Mesenchymal stem cell (in vitro differentiated cells and primary cell): ENCODE results near the gene PXDN.

Experiments
- DNase-seq: peaks from one replicate; pipeline ENCODE4 v3.0.0-alpha.2; 2013
- H2AFZ ChIP-seq: one replicate; pipeline ENCODE4 v1.6.1; 2013; ENCODE audit warnings: low read depth, mild to moderate bottlenecking, control low read depth, inconsistent platforms, low read length, moderate library complexity
- H2AK5ac ChIP-seq: 2 replicates; pipeline ENCODE4 v1.6.1; 2013; ENCODE audit warnings: low read length, moderate library complexity, mild to moderate bottlenecking, inconsistent platforms; ENCODE audit not compliant: severe bottlenecking
- H2BK120ac ChIP-seq: one replicate; pipeline ENCODE4 v1.6.1; 2013; ENCODE audit warnings: low read depth, mild to moderate bottlenecking, inconsistent platforms, low read length, moderate library complexity
- H2BK12ac ChIP-seq, 2 experiments: one replicate each; pipeline ENCODE4 v1.6.1; 2013; ENCODE audit warnings: inconsistent platforms in 2 of 2, low read length in 2 of 2, mild to moderate bottlenecking in 2 of 2, moderate library complexity in 2 of 2, control low read depth in 1 of 2
- H2BK15ac ChIP-seq: one replicate; pipeline ENCODE4 v1.6.1; 2013; ENCODE audit warnings: mild to moderate bottlenecking, low read depth, inconsistent platforms; ENCODE audit not compliant: poor library complexity, severe bottlenecking
- H2BK5ac ChIP-seq: 2 replicates; pipeline ENCODE4 v1.6.1; 2013; ENCODE audit warnings: low read depth, mild to moderate bottlenecking, low read length, control low read depth, inconsistent platforms; ENCODE audit not compliant: poor library complexity, severe bottlenecking
- H3K14ac ChIP-seq, 2 experiments: one replicate each; pipeline ENCODE4 v1.6.1; 2013; ENCODE audit warnings: inconsistent platforms in 2 of 2, low read length in 2 of 2, control low read depth in 1 of 2, mild to moderate bottlenecking in 1 of 2, moderate library complexity in 1 of 2
- H3K18ac ChIP-seq, 2 experiments: one replicate each; pipeline ENCODE4 v1.6.1; 2013; ENCODE audit warnings: inconsistent platforms in 2 of 2, low read length in 2 of 2, control low read depth in 1 of 2, low read depth in 1 of 2, mild to moderate bottlenecking in 1 of 2
- H3K23ac ChIP-seq, 2 experiments: one replicate each; pipeline ENCODE4 v1.6.1; 2013; ENCODE audit warnings: inconsistent platforms in 2 of 2, low read length in 2 of 2, mild to moderate bottlenecking in 2 of 2, moderate library complexity in 2 of 2, control low read depth in 1 of 2
- H3K27ac ChIP-seq: 2 replicates; pipeline ENCODE4 v1.5.1; 2013; ENCODE audit warnings: mild to moderate bottlenecking, moderate library complexity, low read length, control low read depth, inconsistent platforms; ENCODE audit not compliant: poor library complexity, severe bottlenecking
- H3K27me3 ChIP-seq, 2 experiments: 2 replicates each; pipeline versions ENCODE4 v1.6.1 to v1.7.0; 2013; ENCODE audit warnings: low read length in 2 of 2, mild to moderate bottlenecking in 2 of 2, moderate library complexity in 2 of 2, control low read depth in 1 of 2, inconsistent platforms in 1 of 2; ENCODE audit not compliant: control insufficient read depth in 1 of 2, insufficient read depth in 1 of 2
- H3K36me3 ChIP-seq, 2 experiments: 2 replicates each; pipeline versions ENCODE4 v1.6.1 to v1.7.0; 2013; ENCODE audit warnings: low read length in 2 of 2, control low read depth in 1 of 2, inconsistent platforms in 1 of 2, low read depth in 1 of 2, mild to moderate bottlenecking in 1 of 2; ENCODE audit not compliant: insufficient read depth in 2 of 2, control insufficient read depth in 1 of 2
- H3K4ac ChIP-seq, 2 experiments: one replicate each; pipeline ENCODE4 v1.6.1; 2013; ENCODE audit warnings: inconsistent platforms in 2 of 2, low read length in 2 of 2, mild to moderate bottlenecking in 2 of 2, moderate library complexity in 2 of 2, control low read depth in 1 of 2, low read depth in 1 of 2
- H3K4me1 ChIP-seq: 2 replicates; pipeline ENCODE4 v1.6.1; 2013; ENCODE audit warnings: low read depth, low read length, control low read depth; ENCODE audit not compliant: control insufficient read depth, insufficient read depth
- H3K4me2 ChIP-seq: 2 replicates; pipeline ENCODE4 v1.6.1; 2013; ENCODE audit warnings: low read length, mild to moderate bottlenecking, inconsistent platforms; ENCODE audit not compliant: poor library complexity, severe bottlenecking
- H3K4me3 ChIP-seq, 2 experiments: 2 replicates each; pipeline versions ENCODE4 v1.5.1 to v1.7.0; 2013; ENCODE audit warnings: low read length in 2 of 2, mild to moderate bottlenecking in 2 of 2, control low read depth in 1 of 2, low read depth in 1 of 2; ENCODE audit not compliant: insufficient read depth in 1 of 2
- H3K79me1 ChIP-seq: replicated peaks from 2 replicates; pipeline ENCODE4 v1.6.1; 2013; ENCODE audit warnings: mild to moderate bottlenecking, control low read depth, low read length, inconsistent platforms; ENCODE audit not compliant: poor library complexity, severe bottlenecking
- H3K9ac ChIP-seq: 2 replicates; pipeline ENCODE4 v1.7.0; 2013; ENCODE audit warnings: mild to moderate bottlenecking, low read length, moderate library complexity
- H3K9me3 ChIP-seq: 2 replicates; pipeline ENCODE4 v1.7.0; 2013; ENCODE audit warnings: mild to moderate bottlenecking, low read length; ENCODE audit not compliant: control insufficient read depth
- H4K8ac ChIP-seq: one replicate; pipeline ENCODE4 v1.6.1; 2013; ENCODE audit warnings: inconsistent platforms, mild to moderate bottlenecking, low read length, moderate library complexity
- H4K91ac ChIP-seq: one replicate; pipeline ENCODE4 v1.6.1; 2013; ENCODE audit warnings: mild to moderate bottlenecking, low read length, inconsistent platforms
- WGBS: methylation state at CpG from one replicate; pipeline ENCODE4 v1.1.7; 2013; ENCODE audit warnings: mixed read lengths; 5-methylcytosine and 5-hydroxymethylcytosine counted together

PXDN gene

DNA sequence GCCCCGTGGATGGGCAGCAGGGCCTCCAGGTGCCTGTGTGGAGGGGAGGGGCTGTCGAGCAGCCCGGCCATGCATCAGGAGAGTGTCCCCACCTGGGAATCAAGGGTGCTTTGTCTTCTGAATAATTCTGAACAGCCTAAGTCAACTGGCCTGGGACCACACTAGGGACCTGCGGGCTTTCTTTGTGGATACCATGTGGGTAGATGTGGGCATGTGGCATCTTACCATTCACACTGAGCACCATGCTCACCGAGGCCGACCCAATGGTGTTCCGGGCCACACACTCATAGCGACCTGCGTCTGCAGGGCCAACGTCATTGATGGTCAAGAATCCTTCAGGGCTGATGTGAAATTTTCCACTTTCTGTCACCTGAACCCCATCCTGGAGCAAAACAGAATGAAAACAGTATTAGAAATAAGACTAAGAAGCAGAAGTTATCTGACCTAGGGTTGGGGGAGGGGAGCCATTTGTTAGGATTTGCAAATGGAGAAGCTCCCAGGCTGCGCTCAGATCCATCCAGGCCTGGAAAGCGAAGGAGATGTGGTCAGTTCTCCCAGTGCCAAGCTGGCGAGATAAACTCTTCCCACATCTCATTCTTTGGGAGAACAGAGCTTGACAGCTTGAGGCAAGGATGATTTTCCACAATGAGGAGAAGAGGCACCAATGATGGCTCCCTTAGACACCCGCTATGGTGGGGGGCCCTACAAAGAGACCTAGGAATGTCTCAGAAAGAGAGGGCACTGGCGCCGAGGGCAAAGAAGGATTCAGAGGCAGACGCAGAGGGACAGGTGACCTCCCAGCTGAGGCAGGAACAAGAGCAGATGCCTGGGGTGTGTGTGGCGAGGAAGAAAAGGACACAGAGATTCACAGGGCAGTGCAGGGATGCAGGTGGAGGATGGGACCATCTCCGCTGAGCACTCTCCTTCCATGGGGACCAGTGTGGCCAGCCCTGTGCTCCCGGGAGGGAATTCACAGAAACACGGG lies 83.4 kb downstream of the PXDN start:
- no peak for DNase-seq
- Histone ChIP-seq H2BK120ac (no peak overlapping the region), H3K79me1 (peaks cover 49% of the 10 kb centered on the region), H3K4me2 (no peak overlapping the region), H2AK5ac (no peak overlapping the region), H3K27me3 (no peaks in the 10 kb centered on the region), H3K23ac (no peak overlapping the region), H3K4ac (no peak overlapping the region), H3K36me3 (peaks cover 72 to 89% of the 10 kb centered on the region in 2 experiments), H3K9me3 (no peaks in the 10 kb centered on the region), H3K4me3 (no peak overlapping the region), H2BK12ac (no peak overlapping the region), H4K8ac (no peak overlapping the region), H2BK15ac (no peak overlapping the region), H3K4me1 (peaks cover 24% of the 10 kb centered on the region), H4K91ac (no peak overlapping the region), H3K27ac (no peak overlapping the region), H2AFZ (no peak overlapping the region), H3K18ac (no peak overlapping the region), H2BK5ac (no peak overlapping the region), H3K14ac (no peak overlapping the region), H3K9ac (no peak overlapping the region)
- WGBS, result 99% methylated on average over 21 of the region's 21 CpGs

DNA sequence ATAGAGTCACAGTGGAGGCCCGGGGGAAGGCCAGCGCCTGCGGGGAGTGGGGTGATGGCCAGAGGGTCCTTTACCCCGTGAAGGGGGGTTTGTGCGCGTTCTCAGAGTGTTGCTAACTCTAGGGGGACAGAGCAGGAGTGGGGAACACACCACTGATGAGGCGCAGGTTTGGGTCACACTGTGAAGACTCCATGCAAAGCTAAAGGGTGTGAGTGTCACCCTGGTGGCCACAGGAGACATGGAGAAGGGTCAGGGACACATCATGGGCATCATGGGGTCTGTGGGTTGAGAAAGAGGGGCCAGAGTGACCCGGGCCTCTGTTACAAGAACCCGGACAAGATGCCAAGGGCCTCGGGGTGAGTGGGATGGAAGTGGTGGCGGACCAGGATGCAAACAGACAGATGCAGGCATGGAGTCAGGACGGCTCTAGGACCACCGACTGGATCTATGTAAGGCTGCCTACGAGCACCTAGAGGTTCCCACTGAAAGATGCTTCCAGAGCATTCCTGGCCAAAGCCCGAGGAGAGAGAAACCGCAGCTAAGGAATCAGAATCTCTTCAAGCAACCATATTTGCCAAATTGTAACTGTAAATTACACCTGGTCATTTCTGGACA lies 84.3 kb downstream of the PXDN start:
- WGBS, result 97% methylated on average over 16 of the region's 16 CpGs
- H3K4me2 ChIP-seq, result no peak overlapping the region
- H3K27me3 ChIP-seq, result no peaks in the 10 kb centered on the region
- peaks cover 30% of the 10 kb centered on the region for H3K4me1 ChIP-seq
- no peak overlapping the region for H2AFZ ChIP-seq
- peaks cover 48% of the 10 kb centered on the region for H3K79me1 ChIP-seq
- H4K91ac ChIP-seq, result no peak overlapping the region
- no peak overlapping the region for H2BK12ac ChIP-seq
- H2BK120ac ChIP-seq, result no peak overlapping the region
- DNase-seq, result no peak
- H2BK5ac ChIP-seq, result no peak overlapping the region
- peaks cover 64 to 83% of the 10 kb centered on the region in 2 experiments for H3K36me3 ChIP-seq
- no peak overlapping the region for H2BK15ac ChIP-seq
- no peak overlapping the region for H3K27ac ChIP-seq
- no peak overlapping the region for H3K18ac ChIP-seq
- no peak overlapping the region for H3K14ac ChIP-seq
- no peak overlapping the region for H2AK5ac ChIP-seq
- H3K23ac ChIP-seq, result no peak overlapping the region
- H3K4ac ChIP-seq, result no peak overlapping the region
- H4K8ac ChIP-seq, result peak overlapping the region; percentile 5
- H3K4me3 ChIP-seq, result no peak overlapping the region
- H3K9me3 ChIP-seq, result no peaks in the 10 kb centered on the region
- H3K9ac ChIP-seq, result no peak overlapping the region

DNA sequence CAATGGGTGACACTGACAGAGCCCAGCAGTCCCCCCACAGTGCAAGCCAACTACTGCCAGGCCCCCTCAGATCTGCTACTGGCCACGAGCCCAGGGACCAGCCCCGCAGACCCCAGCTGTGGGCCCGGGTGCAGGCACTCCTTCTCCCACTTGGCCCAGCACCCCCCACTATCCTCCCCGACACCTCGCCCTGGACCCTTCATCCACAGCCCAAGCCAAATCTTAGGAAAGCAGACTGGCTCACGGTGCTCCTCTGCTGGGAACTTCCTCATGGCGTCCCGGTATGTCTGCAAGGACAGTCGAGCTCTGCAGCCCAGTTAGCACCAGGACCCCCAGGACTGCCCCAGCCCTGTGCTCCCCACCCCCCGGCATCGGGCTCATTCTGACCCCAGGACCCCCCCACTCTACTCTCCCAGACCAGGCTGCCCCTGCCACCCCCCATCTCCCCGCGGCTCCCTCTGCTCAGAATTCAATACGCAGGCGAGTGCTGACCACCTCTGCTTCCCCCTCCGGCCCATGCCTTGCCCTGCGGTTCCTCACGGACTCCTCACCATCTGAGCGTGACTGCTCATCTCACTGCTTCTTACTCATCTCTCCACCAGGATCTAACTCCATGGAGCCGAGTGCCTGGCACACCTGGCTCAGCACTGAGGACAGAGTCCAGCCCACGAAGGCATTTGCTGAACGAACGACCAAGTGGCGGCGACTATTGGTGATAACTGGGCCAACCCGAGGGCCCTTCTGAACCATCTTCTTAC lies 85.7 kb downstream of the PXDN start:
- H2BK5ac ChIP-seq, result no peak overlapping the region
- H2AK5ac ChIP-seq, result no peak overlapping the region
- H3K4ac ChIP-seq, result no peak overlapping the region
- no peak overlapping the region for H2BK15ac ChIP-seq
- H2BK120ac ChIP-seq, result no peak overlapping the region
- no peak overlapping the region for H3K4me3 ChIP-seq
- no peaks in the 10 kb centered on the region for H3K9me3 ChIP-seq
- H4K8ac ChIP-seq, result no peak overlapping the region
- peaks cover 34% of the 10 kb centered on the region for H3K4me1 ChIP-seq
- H3K9ac ChIP-seq, result no peak overlapping the region
- H3K79me1 ChIP-seq, result peaks cover 36% of the 10 kb centered on the region
- no peak overlapping the region for H2BK12ac ChIP-seq
- no peak overlapping the region for H2AFZ ChIP-seq
- peaks cover 49 to 68% of the 10 kb centered on the region in 2 experiments for H3K36me3 ChIP-seq
- no peak overlapping the region for H3K4me2 ChIP-seq
- no peak overlapping the region for H3K23ac ChIP-seq
- H3K27me3 ChIP-seq, result no peaks in the 10 kb centered on the region
- no peak overlapping the region for H3K18ac ChIP-seq
- no peak for DNase-seq
- H4K91ac ChIP-seq, result no peak overlapping the region
- no peak overlapping the region for H3K14ac ChIP-seq
- H3K27ac ChIP-seq, result no peak overlapping the region
- 96% methylated on average over 25 of the region's 26 CpGs for WGBS
